ENCODE data around the gene POU2AF1. TPM values are rescaled to one million over a fixed set of nuclear protein-coding genes. Genes with fewer than 3 reads are reported as not detected.

The POU2AF1 gene
- total RNA-seq, 3 donors from 2014 or later, result 0.16 to 5.6 (median 3.5) TPM

- Histone ChIP-seq H3K27me3 (no peaks in the 10 kb centered on the region), H3K27ac (no peak overlapping the region), H3K9me3 (no peaks in the 10 kb centered on the region), H3K4me3 (no peak overlapping the region), H3K4me1 (no peaks in the 10 kb centered on the region), H3K36me3 (no peaks in the 10 kb centered on the region)
- TF ChIP-seq, protein P1, sequence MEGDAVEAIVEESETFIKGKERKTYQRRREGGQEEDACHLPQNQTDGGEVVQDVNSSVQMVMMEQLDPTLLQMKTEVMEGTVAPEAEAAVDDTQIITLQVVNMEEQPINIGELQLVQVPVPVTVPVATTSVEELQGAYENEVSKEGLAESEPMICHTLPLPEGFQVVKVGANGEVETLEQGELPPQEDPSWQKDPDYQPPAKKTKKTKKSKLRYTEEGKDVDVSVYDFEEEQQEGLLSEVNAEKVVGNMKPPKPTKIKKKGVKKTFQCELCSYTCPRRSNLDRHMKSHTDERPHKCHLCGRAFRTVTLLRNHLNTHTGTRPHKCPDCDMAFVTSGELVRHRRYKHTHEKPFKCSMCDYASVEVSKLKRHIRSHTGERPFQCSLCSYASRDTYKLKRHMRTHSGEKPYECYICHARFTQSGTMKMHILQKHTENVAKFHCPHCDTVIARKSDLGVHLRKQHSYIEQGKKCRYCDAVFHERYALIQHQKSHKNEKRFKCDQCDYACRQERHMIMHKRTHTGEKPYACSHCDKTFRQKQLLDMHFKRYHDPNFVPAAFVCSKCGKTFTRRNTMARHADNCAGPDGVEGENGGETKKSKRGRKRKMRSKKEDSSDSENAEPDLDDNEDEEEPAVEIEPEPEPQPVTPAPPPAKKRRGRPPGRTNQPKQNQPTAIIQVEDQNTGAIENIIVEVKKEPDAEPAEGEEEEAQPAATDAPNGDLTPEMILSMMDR (IDR thresholded peaks at IDR 0.05), result no peak
- TF ChIP-seq POLR2AphosphoS5 (IDR thresholded peaks at IDR 0.05), result peak in 1 of 3 donors; percentile 49
- intact Hi-C loops (cut with DNase I; ENCODE audit: low total_unique reads), result no loop called here
- DNase-seq (ENCODE audit: low spot score in 2 of 2), result no peak
Observed at GRCh38 chr11:111344032-111344431, 35.0 kb downstream of the POU2AF1 start.

DNA sequence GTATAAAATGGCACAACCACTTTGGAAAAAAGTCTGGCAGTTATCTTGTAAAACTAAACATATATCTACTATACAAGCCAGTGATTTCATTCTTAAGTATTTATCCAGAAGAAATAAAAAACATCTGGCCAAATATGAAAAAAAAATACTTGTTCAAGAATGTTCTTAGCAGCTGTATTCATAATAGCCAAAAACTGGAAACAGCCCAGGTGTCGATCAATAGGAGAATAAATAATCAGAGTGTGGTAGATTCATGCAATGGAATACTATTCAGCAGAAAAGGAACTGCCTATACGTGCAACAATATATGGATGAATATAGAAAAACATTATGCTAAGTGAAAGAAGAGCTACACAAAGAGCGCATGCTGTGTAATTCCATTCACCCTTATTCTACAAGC is 36.7 kb downstream of the POU2AF1 start:
- intact Hi-C loops (cut with DNase I; ENCODE audit: low total_unique reads), result no loop called here
- DNase-seq (ENCODE audit: low spot score in 2 of 2), result no peak
- Histone ChIP-seq H3K9me3 (no peaks in the 10 kb centered on the region), H3K4me1 (no peaks in the 10 kb centered on the region), H3K27me3 (no peaks in the 10 kb centered on the region), H3K4me3 (no peak overlapping the region), H3K27ac (no peak overlapping the region), H3K36me3 (no peaks in the 10 kb centered on the region)
- TF ChIP-seq POLR2A (IDR thresholded peaks at IDR 0.05), result no peak
- TF ChIP-seq, protein P1 (IDR thresholded peaks at IDR 0.05), result no peak
- TF ChIP-seq POLR2AphosphoS5 (IDR thresholded peaks at IDR 0.05), result no peak

DNA sequence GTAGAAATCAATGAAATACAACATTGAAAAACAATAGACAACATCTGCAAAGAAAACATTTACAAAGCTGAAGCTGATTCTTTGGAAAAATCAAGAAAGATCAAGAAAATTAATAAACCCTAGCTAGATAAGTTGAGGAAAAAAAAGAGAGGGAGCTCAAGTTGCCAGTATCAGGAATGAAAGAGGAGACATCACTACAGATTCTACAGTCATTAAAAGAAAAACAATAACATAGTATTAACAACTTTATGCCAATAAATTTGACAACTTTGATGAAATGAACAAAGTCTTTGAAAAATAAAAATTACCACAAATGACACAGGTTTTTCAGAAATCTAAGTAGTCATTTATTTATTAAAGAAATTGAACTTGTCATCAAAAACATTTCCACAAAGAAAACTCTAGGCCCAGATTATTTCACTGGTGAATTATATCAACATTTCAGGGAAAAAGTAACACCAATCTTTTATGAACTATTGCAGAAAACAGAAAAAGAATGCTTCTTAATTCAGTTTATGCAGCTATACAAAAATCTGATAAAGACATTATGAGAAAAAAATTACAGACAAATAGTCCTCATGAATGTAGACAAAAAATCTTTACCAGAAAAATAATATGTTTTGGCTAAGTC is 39.2 kb downstream of the POU2AF1 start:
- no peak for DNase-seq (ENCODE audit: low spot score in 2 of 2)
- peaks cover 0 to 7% of the 10 kb centered on the region in 2 donors for H3K4me1 ChIP-seq
- H3K9me3 ChIP-seq, result no peaks in the 10 kb centered on the region
- no peak overlapping the region for H3K4me3 ChIP-seq
- H3K27ac ChIP-seq, result no peak overlapping the region
- H3K27me3 ChIP-seq, result no peaks in the 10 kb centered on the region
- intact Hi-C loops (cut with DNase I; ENCODE audit: low total_unique reads), result no loop called here
- TF ChIP-seq POLR2A (IDR thresholded peaks at IDR 0.05) (no peak), POLR2AphosphoS5 (IDR thresholded peaks at IDR 0.05) (no peak)
- TF ChIP-seq, protein P1 (IDR thresholded peaks at IDR 0.05), result no peak
- no peaks in the 10 kb centered on the region for H3K36me3 ChIP-seq

DNA sequence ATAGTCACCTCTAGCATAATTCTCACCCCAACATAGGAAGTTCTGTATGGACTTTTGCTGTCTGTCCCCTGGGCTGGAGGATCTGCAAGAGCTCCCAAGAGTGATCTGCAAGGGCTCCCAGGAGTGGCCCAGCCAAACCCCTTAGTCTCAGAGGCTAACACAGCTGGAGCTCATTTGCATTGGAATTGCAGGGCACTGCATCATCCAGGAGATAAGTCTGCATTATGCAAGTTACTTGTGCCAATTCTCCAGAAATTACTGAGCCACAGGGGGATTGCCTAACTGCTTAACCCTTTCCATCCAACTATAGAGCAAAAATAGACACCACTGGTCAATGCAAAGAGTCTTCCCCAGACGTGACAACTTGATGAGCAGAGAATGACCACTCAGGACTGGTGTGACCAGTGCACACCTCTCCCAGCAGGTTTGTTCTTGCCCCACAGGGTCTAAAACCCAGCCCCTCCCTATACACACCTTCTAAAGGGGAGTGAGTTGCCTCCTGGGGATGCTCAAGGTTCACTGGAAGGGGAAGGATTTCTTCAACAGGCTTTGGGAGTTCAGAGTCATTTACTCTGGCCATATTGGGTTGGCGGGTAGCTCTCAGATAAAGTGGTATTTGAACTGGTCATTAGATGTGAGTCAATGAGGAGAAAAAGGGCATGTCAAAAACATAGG is 42.4 kb downstream of the POU2AF1 start:
- Histone ChIP-seq H3K27ac (no peak overlapping the region), H3K9me3 (no peaks in the 10 kb centered on the region), H3K36me3 (no peaks in the 10 kb centered on the region), H3K27me3 (no peaks in the 10 kb centered on the region), H3K4me1 (peaks cover 0 to 8% of the 10 kb centered on the region in 2 donors), H3K4me3 (no peak overlapping the region)
- TF ChIP-seq POLR2AphosphoS5 (IDR thresholded peaks at IDR 0.05), result no peak
- no peak for TF ChIP-seq POLR2A (IDR thresholded peaks at IDR 0.05)
- TF ChIP-seq, protein P1 (IDR thresholded peaks at IDR 0.05), result no peak
- intact Hi-C loops (cut with DNase I; ENCODE audit: low total_unique reads), result no loop called here
- no peak for DNase-seq (ENCODE audit: low spot score in 2 of 2)

DNA sequence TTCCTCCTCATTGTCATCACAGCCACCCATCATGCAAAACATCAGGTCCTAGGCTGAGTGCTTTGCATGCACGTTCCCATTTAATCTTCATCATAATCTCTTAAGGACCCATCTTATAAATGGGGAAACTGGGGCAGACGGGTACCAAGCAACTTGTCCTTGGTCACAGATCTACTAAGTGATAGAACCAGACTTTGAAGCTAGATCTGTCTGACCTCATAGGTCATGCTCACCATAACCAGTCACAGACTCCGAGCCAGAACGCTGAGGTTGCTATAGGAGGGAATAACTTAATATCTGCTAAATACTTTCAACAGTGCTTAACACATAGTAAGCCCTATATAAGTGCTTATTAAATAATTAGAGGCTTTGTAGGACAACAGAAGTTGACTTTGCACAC is 43.0 kb downstream of the POU2AF1 start:
- peaks cover 0 to 8% of the 10 kb centered on the region in 2 donors for H3K4me1 ChIP-seq

More for the DNA sequence above, 43.0 kb downstream of the POU2AF1 start:
- DNase-seq (ENCODE audit: low spot score in 2 of 2), result no peak
- no peaks in the 10 kb centered on the region for H3K36me3 ChIP-seq
- intact Hi-C loops (cut with DNase I; ENCODE audit: low total_unique reads), result no loop called here
- no peak overlapping the region for H3K4me3 ChIP-seq
- no peaks in the 10 kb centered on the region for H3K27me3 ChIP-seq
- H3K27ac ChIP-seq, result no peak overlapping the region
- TF ChIP-seq POLR2A (IDR thresholded peaks at IDR 0.05) (no peak), POLR2AphosphoS5 (IDR thresholded peaks at IDR 0.05) (no peak)
- TF ChIP-seq, protein P1 (IDR thresholded peaks at IDR 0.05), result no peak
- H3K9me3 ChIP-seq, result no peaks in the 10 kb centered on the region

Measured in breast epithelium (tissue), 4 donors.